ENCODE results near the gene BBS10.

DNA sequence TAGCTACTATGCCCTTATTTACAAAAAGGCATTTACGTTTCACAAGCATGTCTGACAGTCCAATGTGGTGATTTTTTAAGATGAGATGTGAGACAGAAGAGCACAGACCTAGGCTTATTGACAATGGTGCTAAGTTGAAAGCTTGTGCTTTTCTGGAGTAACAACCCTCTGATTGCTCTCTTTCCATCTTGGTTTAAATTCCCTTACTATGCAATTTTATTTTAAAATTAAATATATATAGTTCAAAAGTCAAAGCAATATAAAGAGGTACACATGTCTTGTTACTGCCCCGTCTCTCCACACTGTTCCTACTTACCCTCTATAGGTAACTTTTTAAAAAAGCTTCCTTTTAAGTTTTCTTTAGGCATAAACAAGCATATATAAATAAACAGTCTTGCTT, 39.4 kb upstream of the BBS10 start:
- TF ChIP-seq YY1 (IDR thresholded peaks at IDR 0.05; ENCODE audit: low read depth, low read length) (no peak), MAX (IDR thresholded peaks at IDR 0.05) (no peak)

Data from H1 (cell line).